Measurements from ENCODE around the gene SERPIND1. TPM values are rescaled to one million over a fixed set of nuclear protein-coding genes. Genes with fewer than 3 reads are reported as not detected.
"Not testable (repeated sequence)": the region's sequence is repeated elsewhere in the genome, so short reads cannot be mapped to it uniquely, and the experiment has no call there.

Gene SERPIND1
- total RNA-seq, 1 donor: 0.09 TPM

GRCh38 chr22:20763630-20764470, 10.1 kb upstream of the SERPIND1 start:
- DNase-seq (ENCODE audit: low read depth): no peak
- no peak overlapping the region for H3K4me3 ChIP-seq (ENCODE audit: low read depth, low read length)
- no peak for TF ChIP-seq CTCF (IDR thresholded peaks at IDR 0.05; ENCODE audit: insufficient read depth, low read length)

GRCh38 chr22:20764471-20764720, 9.5 kb upstream of the SERPIND1 start:
- H3K4me3 ChIP-seq (ENCODE audit: low read depth, low read length): no peak overlapping the region
- TF ChIP-seq CTCF (IDR thresholded peaks at IDR 0.05; ENCODE audit: insufficient read depth, low read length): no peak
- no peak for DNase-seq (ENCODE audit: low read depth)

- no peak for DNase-seq (ENCODE audit: low read depth)
- TF ChIP-seq CTCF (IDR thresholded peaks at IDR 0.05; ENCODE audit: insufficient read depth, low read length): no peak
Measured at GRCh38 chr22:20764729-20765128, 9.2 kb upstream of the SERPIND1 start.

GRCh38 chr22:20765938-20766337, 8.0 kb upstream of the SERPIND1 start:
- no peak overlapping the region for H3K4me3 ChIP-seq (ENCODE audit: low read depth, low read length)
- DNase-seq (ENCODE audit: low read depth): no peak
- no peak for TF ChIP-seq CTCF (IDR thresholded peaks at IDR 0.05; ENCODE audit: insufficient read depth, low read length)

More at GRCh38 chr22:20764729-20765128, 9.2 kb upstream of the SERPIND1 start:
- no peak overlapping the region for H3K4me3 ChIP-seq (ENCODE audit: low read depth, low read length)

GRCh38 chr22:20766530-20766929, 7.4 kb upstream of the SERPIND1 start:
- no peak for TF ChIP-seq CTCF (IDR thresholded peaks at IDR 0.05; ENCODE audit: insufficient read depth, low read length)
- H3K4me3 ChIP-seq (ENCODE audit: low read depth, low read length): no peak overlapping the region
- DNase-seq (ENCODE audit: low read depth): no peak

- not testable (repeated sequence) for H3K4me3 ChIP-seq (ENCODE audit: low read depth, low read length); DNase-seq (ENCODE audit: low read depth)
Measured at GRCh38 chr22:20769496-20769826, 4.5 kb upstream of the SERPIND1 start.

- TF ChIP-seq CTCF (IDR thresholded peaks at IDR 0.05; ENCODE audit: insufficient read depth, low read length): no peak
- no peak overlapping the region for H3K4me3 ChIP-seq (ENCODE audit: low read depth, low read length)
- DNase-seq (ENCODE audit: low read depth): no peak
Measured at GRCh38 chr22:20771918-20772625, 1.8 kb upstream of the SERPIND1 start.
